Hepatocyte (in vitro differentiated cells): Measurements from ENCODE around the gene PTPN9.

Experiments
- EZH2phosphoT487 ChIP-seq: fragments of 200-600 bp; sonication (generic); IDR thresholded peaks from one replicate; pipeline ENCODE4 v1.6.1; 2018; ENCODE audit warnings: antibody characterized with exemption, mild to moderate bottlenecking, low read depth, moderate library complexity; ENCODE audit not compliant: unreplicated experiment, severe bottlenecking
- TF ChIP-seq, protein P1 (sequence below): fragments of 200-600 bp; sonication (generic); IDR thresholded peaks from 2 replicates; pipeline ENCODE4 v1.5.1; 2016; ENCODE audit warnings: antibody characterized with exemption, mild to moderate bottlenecking; ENCODE audit not compliant: poor library complexity

DNA sequence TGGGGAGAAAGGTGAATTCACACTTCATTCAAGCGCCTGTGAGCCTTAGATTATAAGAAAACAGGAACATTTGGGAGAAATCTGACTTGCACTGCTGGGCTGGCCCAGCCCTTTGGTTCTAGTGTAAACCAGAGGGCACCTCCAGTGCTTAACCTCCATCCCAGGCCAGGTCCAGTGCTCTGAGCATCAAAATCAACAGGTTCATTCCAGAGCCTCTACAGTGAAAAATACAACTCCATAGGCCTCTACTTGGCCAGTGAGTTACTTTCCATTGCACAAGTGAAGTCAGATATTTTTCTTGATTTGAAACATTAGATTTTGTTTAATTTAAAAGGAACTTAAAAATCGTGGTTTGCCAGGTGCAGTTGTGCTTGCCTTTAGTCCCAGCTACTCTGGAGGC lies 43.4 kb upstream of the PTPN9 start:
- TF ChIP-seq, protein P1, sequence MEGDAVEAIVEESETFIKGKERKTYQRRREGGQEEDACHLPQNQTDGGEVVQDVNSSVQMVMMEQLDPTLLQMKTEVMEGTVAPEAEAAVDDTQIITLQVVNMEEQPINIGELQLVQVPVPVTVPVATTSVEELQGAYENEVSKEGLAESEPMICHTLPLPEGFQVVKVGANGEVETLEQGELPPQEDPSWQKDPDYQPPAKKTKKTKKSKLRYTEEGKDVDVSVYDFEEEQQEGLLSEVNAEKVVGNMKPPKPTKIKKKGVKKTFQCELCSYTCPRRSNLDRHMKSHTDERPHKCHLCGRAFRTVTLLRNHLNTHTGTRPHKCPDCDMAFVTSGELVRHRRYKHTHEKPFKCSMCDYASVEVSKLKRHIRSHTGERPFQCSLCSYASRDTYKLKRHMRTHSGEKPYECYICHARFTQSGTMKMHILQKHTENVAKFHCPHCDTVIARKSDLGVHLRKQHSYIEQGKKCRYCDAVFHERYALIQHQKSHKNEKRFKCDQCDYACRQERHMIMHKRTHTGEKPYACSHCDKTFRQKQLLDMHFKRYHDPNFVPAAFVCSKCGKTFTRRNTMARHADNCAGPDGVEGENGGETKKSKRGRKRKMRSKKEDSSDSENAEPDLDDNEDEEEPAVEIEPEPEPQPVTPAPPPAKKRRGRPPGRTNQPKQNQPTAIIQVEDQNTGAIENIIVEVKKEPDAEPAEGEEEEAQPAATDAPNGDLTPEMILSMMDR: no peak
- no peak for TF ChIP-seq EZH2phosphoT487
